Measurements from ENCODE around the gene TEX22.

GRCh38 chr14:105393151-105393550 lies 5.2 kb upstream of the TEX22 start:
- TF ChIP-seq BHLHE40 (IDR thresholded peaks at IDR 0.05; ENCODE audit: borderline replicate concordance), result no peak
- no peak for TF ChIP-seq FOXK2 (IDR thresholded peaks at IDR 0.05)
- no peak for TF ChIP-seq SP1 (IDR thresholded peaks at IDR 0.05)
- no peak for TF ChIP-seq SUZ12 (IDR thresholded peaks at IDR 0.05)
- TF ChIP-seq CTBP1 (IDR thresholded peaks at IDR 0.05; ENCODE audit: borderline replicate concordance), result no peak
- TF ChIP-seq ELF4 (IDR thresholded peaks at IDR 0.05), result no peak
